ENCODE results near the gene RANBP10.

DNA sequence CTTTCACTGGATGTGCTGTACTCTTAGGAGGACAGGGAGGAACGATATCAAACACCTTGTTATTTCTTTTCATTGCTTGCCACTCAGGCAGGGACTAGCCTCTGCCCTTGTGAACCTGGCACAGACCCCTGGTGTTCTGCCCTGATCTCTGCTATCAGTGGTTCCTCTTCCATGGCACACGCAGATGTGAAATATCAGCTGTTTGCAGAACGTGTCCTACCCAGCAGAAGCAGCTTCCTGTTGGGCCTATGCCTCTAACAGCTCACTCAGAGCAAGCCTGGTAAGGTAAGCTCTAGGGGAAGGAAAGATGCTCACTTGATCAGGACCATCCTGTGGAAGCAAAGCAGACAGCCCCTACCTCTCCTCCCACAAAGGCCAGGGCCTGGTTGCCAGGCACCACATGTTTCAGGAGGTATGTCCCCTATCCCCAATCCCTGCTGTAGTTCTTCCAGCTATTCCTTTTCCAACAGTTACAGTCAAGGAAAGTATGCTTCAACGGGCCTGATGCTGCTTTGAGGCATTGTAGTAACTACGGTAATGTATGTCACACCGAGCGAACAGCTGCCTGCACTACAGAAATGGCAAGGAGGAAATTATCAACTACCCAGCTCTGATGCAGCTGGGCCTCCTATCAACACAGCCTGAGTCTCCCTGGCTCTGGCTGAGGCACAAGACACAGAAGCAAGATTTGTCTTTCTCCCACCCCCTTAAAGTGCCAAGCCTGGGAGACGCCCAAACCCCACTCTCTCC is 46.0 kb downstream of the RANBP10 start:
- no peak for TF ChIP-seq POLR2A (IDR thresholded peaks at IDR 0.05; ENCODE audit: low read depth, low read length)
- TF ChIP-seq, protein P1, sequence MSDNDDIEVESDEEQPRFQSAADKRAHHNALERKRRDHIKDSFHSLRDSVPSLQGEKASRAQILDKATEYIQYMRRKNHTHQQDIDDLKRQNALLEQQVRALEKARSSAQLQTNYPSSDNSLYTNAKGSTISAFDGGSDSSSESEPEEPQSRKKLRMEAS (IDR thresholded peaks at IDR 0.05; ENCODE audit: low read depth, low read length): no peak
